GM19023 (cell line): ENCODE results near the gene BICRA.
"Not testable (repeated sequence)": the region's sequence is repeated elsewhere in the genome, so short reads cannot be mapped to it uniquely, and the experiment has no call there.

Source experiments
- ATAC-seq: cut with Tn5 transposase; IDR thresholded peaks from one replicate; pipeline ENCODE4 v1.9.1; 2021; ENCODE audit warnings: mild to moderate bottlenecking, moderate library complexity; ENCODE audit not compliant: unreplicated experiment

Gene BICRA

GRCh38 chr19:47740866-47741519 is 132.1 kb downstream of the BICRA start:
- ATAC-seq, result no peak

- no peak for ATAC-seq
Measured at GRCh38 chr19:47741544-47742140, 132.7 kb downstream of the BICRA start.

- no peak for ATAC-seq
Measured at GRCh38 chr19:47742634-47743033, 133.7 kb downstream of the BICRA start.

GRCh38 chr19:47745010-47745901 is 136.3 kb downstream of the BICRA start, which contains the start of gene NOP53:
NOP53 (plus strand) TSS chr19:47745546; CDS start chr19:47745560, 14 bp downstream.
- ATAC-seq, result peak; percentile 73

GRCh38 chr19:47746129-47746528 is 137.2 kb downstream of the BICRA start:
- not testable (repeated sequence) for ATAC-seq

GRCh38 chr19:47749326-47749725 is 140.4 kb downstream of the BICRA start:
- ATAC-seq, result no peak

- ATAC-seq, result no peak
Measured at GRCh38 chr19:47750752-47751151, 141.8 kb downstream of the BICRA start.

GRCh38 chr19:47752440-47753211 is 143.7 kb downstream of the BICRA start:
- no peak for ATAC-seq
